ENCODE measurements around the gene XRCC3.

GRCh38 chr14:103762036-103762435, 46.8 kb upstream of the XRCC3 start:
- TF ChIP-seq EZH2 (IDR thresholded peaks at IDR 0.05; ENCODE audit: insufficient read depth, low read length) (no peak), CTCF (IDR thresholded peaks at IDR 0.05; ENCODE audit: insufficient read depth, low read depth, low read length) (no peak)
